ENCODE results near the gene WDR3. TPM values are rescaled to one million over a fixed set of nuclear protein-coding genes. Genes with fewer than 3 reads are reported as not detected.

WDR3 gene
- total RNA-seq, 1 experiment from 2014 or later, result 53.2 TPM

- no peak for DNase-seq (ENCODE audit: low spot score)
Observed at GRCh38 chr1:117952386-117952785, 22.8 kb downstream of the WDR3 start.

- DNase-seq (ENCODE audit: low spot score), result no peak
Observed at GRCh38 chr1:117959364-117959763, 29.8 kb downstream of the WDR3 start.

- DNase-seq (ENCODE audit: low spot score), result no peak
Observed at GRCh38 chr1:117964290-117965038, 34.9 kb downstream of the WDR3 start.

DNA sequence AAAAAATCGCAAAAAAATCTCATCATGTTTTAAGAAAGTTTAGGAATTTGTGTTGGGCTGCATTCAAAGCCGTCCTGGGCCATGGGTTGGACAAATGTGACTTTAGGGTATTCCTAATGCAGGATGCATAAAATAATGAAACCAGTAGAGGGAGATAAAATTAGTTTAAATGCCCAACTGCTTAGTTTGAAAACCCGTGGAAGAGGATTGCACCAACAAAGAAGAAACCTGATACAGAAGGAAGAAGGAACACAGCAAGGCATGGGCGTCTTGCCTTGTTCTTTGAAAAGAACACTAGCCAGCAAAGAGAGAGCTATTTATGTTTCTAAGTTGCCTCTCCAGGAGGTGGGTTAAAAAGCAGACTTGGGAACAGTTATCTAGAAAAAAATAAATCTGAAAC lies 37.9 kb downstream of the WDR3 start:
- peak; percentile 19 for DNase-seq (ENCODE audit: low spot score)

GRCh38 chr1:117967881-117968280 lies 38.3 kb downstream of the WDR3 start:
- DNase-seq (ENCODE audit: low spot score), result no peak

GRCh38 chr1:117970252-117970651 lies 40.7 kb downstream of the WDR3 start:
- no peak for DNase-seq (ENCODE audit: low spot score)

GRCh38 chr1:117971777-117972176 lies 42.2 kb downstream of the WDR3 start:
- no peak for DNase-seq (ENCODE audit: low spot score)

DNA sequence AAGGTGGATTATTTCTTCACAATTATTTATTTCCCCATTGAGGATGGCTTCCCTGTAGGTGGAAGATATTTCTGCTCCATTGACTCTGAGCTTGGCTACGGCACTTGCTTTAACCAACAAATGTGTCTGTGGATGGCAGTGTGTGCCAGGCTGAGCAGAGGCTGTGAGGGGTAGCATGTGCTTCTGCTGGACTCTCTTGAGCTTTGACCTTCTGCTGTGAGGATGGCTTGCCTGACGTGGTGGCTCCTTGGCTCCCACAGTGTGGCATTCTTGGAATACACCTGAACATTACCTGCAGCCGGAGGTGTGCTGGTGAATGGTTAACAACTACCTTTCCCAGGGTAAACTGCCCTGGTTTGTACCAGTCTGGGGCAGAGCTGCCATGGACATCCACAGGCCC lies 46.8 kb downstream of the WDR3 start:
- no peak for DNase-seq (ENCODE audit: low spot score)

DNA sequence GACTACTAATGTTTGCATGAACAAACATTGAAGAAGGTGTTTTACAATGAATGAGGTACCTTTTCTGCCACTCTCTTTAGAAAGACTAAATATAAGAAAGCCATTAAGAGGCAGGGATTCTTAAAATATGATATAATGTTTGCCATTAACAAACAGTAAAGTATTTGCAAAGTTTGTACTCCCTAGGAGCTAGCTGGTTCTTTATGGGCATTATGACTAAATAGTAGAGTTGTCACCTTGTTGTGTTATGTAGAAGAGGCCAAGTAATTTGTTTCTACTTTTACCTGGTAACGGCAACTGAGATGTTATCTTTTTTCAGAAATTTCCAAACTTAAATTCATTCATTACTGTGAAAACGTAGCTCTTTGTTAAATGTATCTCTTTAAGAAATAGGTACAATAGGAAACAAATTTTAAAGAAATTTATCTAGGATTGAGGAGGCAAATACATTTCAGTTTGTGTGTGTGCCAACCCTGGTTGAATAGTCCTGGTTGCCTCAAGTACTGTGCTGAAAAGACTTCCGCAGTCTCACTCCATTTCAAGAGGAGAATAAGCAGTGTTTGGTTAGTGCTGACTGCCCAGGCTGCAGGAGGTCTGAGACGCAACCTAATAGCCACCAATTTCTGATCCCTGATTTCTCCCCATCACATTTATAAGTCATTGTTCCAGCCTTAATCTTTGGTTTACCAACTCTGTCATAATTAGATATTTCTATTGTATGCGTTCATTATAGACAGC lies 52.1 kb downstream of the WDR3 start:
- DNase-seq (ENCODE audit: low spot score), result no peak

- DNase-seq (ENCODE audit: low spot score), result no peak
Observed at GRCh38 chr1:117985239-117985638, 55.7 kb downstream of the WDR3 start.

- DNase-seq (ENCODE audit: low spot score), result no peak
Observed at GRCh38 chr1:117985973-117986372, 56.4 kb downstream of the WDR3 start.

DNA sequence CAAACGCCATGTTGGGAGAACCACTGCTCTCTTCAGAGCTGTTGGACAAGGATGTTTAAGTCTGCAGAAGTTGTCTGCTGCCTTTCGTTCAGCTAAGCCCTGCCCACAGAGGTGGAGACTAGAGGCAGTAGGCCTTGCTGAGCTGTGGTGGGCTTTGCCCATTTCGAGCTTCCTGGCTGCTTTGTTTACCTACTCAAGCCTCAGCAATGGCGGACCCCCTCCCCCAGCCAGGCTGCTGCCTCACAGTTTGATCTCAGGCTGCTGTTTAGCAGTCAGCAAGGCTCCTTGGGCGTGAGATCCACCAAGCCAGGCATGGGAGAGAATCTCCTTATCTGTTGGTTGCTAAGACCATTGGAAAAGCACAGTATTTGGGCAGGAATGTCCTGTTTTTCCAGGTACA lies 74.8 kb downstream of the WDR3 start:
- no peak for DNase-seq (ENCODE audit: low spot score)

DNA sequence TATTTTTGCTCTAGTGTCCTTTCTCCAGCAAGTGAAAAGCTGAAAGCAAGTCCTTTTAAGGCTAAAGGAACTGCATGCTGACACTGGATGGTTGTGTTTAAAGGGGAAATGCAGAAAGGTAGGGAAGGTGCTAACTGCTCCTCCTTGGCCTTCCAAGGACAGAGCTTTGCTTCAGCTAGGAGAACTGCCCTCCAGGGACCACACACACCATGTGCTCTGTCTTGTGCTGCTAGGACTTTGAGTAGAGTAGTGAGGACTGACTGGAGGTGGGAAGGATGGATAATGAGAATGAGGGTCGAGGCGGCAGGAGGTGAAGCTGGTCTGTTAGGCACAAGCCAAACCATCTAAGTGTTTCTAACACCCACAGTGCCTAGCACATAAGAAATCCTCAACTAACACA lies 77.9 kb downstream of the WDR3 start:
- DNase-seq (ENCODE audit: low spot score), result no peak

- no peak for DNase-seq (ENCODE audit: low spot score)
Observed at GRCh38 chr1:118008011-118008410, 78.5 kb downstream of the WDR3 start.

DNA sequence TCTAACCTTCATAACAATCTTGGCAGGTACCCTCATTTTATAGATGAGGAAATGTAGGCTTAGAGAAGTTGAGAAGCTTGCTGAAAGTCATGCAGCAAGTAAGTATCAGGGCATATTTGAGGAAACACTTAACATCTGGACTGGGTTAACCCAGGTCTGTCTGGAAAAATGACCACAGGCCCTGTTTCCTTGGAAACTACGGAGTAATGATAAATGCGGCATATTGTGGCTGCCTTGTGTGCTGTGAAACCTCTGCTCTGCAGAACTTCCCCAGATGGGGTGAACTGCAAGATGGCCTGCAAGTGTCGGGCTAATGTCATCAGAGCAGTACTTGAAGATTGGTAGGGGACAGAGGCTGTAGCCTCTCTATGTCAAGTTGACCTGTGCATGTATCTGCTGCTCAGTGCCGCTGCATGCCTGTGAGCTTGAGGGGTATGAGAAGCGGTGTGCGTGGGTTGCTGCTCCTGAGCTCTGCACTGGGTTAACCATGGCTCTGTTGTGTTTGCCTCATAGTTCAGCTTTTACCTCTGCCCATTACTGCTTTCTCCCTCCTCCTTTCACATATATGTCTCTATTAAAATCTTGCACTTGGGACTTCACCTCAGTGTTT lies 83.1 kb downstream of the WDR3 start:
- DNase-seq (ENCODE audit: low spot score), result no peak

DNA sequence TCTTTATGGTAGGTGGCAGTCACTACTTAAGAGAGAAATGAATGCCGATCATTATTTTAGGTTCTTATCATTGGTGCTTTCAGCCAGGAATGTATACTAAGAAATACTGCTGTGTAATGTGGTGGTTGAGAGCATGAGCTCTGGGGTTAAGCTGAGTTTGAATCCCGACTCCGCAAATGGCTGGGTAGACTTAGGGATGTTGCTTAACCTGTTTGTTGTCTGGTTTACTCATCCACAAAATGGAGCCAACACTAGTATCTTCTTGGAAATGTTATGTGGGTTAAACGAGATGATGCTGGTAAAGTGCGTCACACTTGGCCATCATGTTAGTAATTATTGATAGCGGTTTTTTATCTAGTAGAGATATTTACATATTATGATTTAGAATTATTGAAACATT lies 83.8 kb downstream of the WDR3 start:
- no peak for DNase-seq (ENCODE audit: low spot score)

DNA sequence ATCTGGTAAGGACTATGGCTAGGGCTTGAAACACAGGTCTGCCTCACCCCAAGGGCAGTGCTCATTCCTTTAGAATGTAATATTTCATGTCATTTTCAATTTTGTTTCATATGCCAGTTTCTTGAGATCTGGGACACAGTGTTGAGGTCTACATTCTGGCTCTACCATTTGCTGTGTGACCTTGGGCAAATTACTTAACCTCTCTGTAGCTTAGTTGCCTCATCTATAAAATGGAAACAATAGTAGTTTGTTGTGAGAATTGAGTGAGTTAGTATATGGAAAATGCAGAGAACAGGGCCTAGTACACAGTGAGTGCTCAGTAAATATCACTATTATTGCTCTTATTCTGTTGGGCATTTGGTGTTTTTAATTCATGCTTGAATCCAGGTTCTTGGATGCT lies 84.4 kb downstream of the WDR3 start:
- DNase-seq (ENCODE audit: low spot score), result no peak

Other genes starting within 250 kb of the WDR3 start
- 24.1 and 25.3 TPM in 2 replicates for gene GDAP2, start 118 bp upstream of the WDR3 start, total RNA-seq (2014; rRNA removed; shearing (Covaris generic))

Measured in A172 (cell line).